Measurements from ENCODE around the gene FARP2. TPM values are rescaled to one million over a fixed set of nuclear protein-coding genes. Genes with fewer than 3 reads are reported as not detected.

Gene FARP2
- total and polyA plus RNA-seq, 4 donors = 37.5 to 67.3 (median 52.1) TPM

- Histone ChIP-seq H3K9me3 (ENCODE audit: control insufficient read depth, insufficient read depth, low read length) (no peaks in the 10 kb centered on the region), H3K27me3 (ENCODE audit: control insufficient read depth, insufficient read depth, low read length) (no peaks in the 10 kb centered on the region), H3K27ac (ENCODE audit: low read depth, low read length) (no peak overlapping the region), H3K4me1 (ENCODE audit: control insufficient read depth, insufficient read depth, low read length) (no peaks in the 10 kb centered on the region), H3K36me3 (ENCODE audit: control insufficient read depth, insufficient read depth, low read length) (peaks cover 14% of the 10 kb centered on the region), H3K4me3 (ENCODE audit: low read depth, low read length) (no peak overlapping the region)
- no peak for DNase-seq (ENCODE audit: low read depth in 4 of 6, low spot score in 6 of 6)
- WGBS (ENCODE audit: insufficient coverage) = 100% methylated on average over 1 of the region's 3 CpGs
Measured at GRCh38 chr2:241475267-241475666, 119.2 kb downstream of the FARP2 start.

GRCh38 chr2:241478166-241478565 lies 122.1 kb downstream of the FARP2 start:
- 95% methylated on average over 8 of the region's 8 CpGs for WGBS (ENCODE audit: insufficient coverage)
- no peak for DNase-seq (ENCODE audit: low read depth in 4 of 6, low spot score in 6 of 6)
- H3K9me3 ChIP-seq (ENCODE audit: control insufficient read depth, insufficient read depth, low read length) = no peaks in the 10 kb centered on the region

GRCh38 chr2:241479026-241479898 lies 123.2 kb downstream of the FARP2 start:
- DNase-seq (ENCODE audit: low read depth in 4 of 6, low spot score in 6 of 6) = no peak
- H3K4me3 ChIP-seq (ENCODE audit: low read depth, low read length) = no peak overlapping the region
- H3K4me1 ChIP-seq (ENCODE audit: control insufficient read depth, insufficient read depth, low read length) = no peaks in the 10 kb centered on the region
- no peak overlapping the region for H3K27ac ChIP-seq (ENCODE audit: low read depth, low read length)
- H3K36me3 ChIP-seq (ENCODE audit: control insufficient read depth, insufficient read depth, low read length) = peaks cover 29% of the 10 kb centered on the region
- no peaks in the 10 kb centered on the region for H3K27me3 ChIP-seq (ENCODE audit: control insufficient read depth, insufficient read depth, low read length)
- WGBS (ENCODE audit: insufficient coverage) = 90% methylated on average over 16 of the region's 18 CpGs
- H3K9me3 ChIP-seq (ENCODE audit: control insufficient read depth, insufficient read depth, low read length) = no peaks in the 10 kb centered on the region

More at GRCh38 chr2:241478166-241478565, 122.1 kb downstream of the FARP2 start:
- no peaks in the 10 kb centered on the region for H3K27me3 ChIP-seq (ENCODE audit: control insufficient read depth, insufficient read depth, low read length)
- peaks cover 20% of the 10 kb centered on the region for H3K36me3 ChIP-seq (ENCODE audit: control insufficient read depth, insufficient read depth, low read length)
- H3K4me3 ChIP-seq (ENCODE audit: low read depth, low read length) = no peak overlapping the region
- H3K27ac ChIP-seq (ENCODE audit: low read depth, low read length) = no peak overlapping the region
- no peaks in the 10 kb centered on the region for H3K4me1 ChIP-seq (ENCODE audit: control insufficient read depth, insufficient read depth, low read length)

GRCh38 chr2:241481687-241482086 lies 125.6 kb downstream of the FARP2 start:
- H3K27ac ChIP-seq (ENCODE audit: low read depth, low read length) = no peak overlapping the region
- 88% methylated on average over 1 of the region's 1 CpG for WGBS (ENCODE audit: insufficient coverage)
- H3K4me1 ChIP-seq (ENCODE audit: control insufficient read depth, insufficient read depth, low read length) = no peaks in the 10 kb centered on the region
- no peak for DNase-seq (ENCODE audit: low read depth in 4 of 6, low spot score in 6 of 6)
- H3K4me3 ChIP-seq (ENCODE audit: low read depth, low read length) = no peak overlapping the region
- no peaks in the 10 kb centered on the region for H3K27me3 ChIP-seq (ENCODE audit: control insufficient read depth, insufficient read depth, low read length)
- no peaks in the 10 kb centered on the region for H3K9me3 ChIP-seq (ENCODE audit: control insufficient read depth, insufficient read depth, low read length)
- H3K36me3 ChIP-seq (ENCODE audit: control insufficient read depth, insufficient read depth, low read length) = peaks cover 48% of the 10 kb centered on the region

- Histone ChIP-seq H3K4me3 (ENCODE audit: low read depth, low read length) (no peak overlapping the region), H3K4me1 (ENCODE audit: control insufficient read depth, insufficient read depth, low read length) (no peaks in the 10 kb centered on the region), H3K9me3 (ENCODE audit: control insufficient read depth, insufficient read depth, low read length) (no peaks in the 10 kb centered on the region), H3K27me3 (ENCODE audit: control insufficient read depth, insufficient read depth, low read length) (no peaks in the 10 kb centered on the region), H3K27ac (ENCODE audit: low read depth, low read length) (no peak overlapping the region), H3K36me3 (ENCODE audit: control insufficient read depth, insufficient read depth, low read length) (peaks cover 51% of the 10 kb centered on the region)
- DNase-seq (ENCODE audit: low read depth in 4 of 6, low spot score in 6 of 6) = no peak
- 83% methylated on average over 13 of the region's 20 CpGs for WGBS (ENCODE audit: insufficient coverage)
Measured at GRCh38 chr2:241482126-241482955, 126.3 kb downstream of the FARP2 start.

GRCh38 chr2:241483305-241483704 lies 127.2 kb downstream of the FARP2 start:
- H3K4me3 ChIP-seq (ENCODE audit: low read depth, low read length) = no peak overlapping the region
- peaks cover 47% of the 10 kb centered on the region for H3K36me3 ChIP-seq (ENCODE audit: control insufficient read depth, insufficient read depth, low read length)
- H3K27ac ChIP-seq (ENCODE audit: low read depth, low read length) = no peak overlapping the region
- no peaks in the 10 kb centered on the region for H3K4me1 ChIP-seq (ENCODE audit: control insufficient read depth, insufficient read depth, low read length)
- H3K9me3 ChIP-seq (ENCODE audit: control insufficient read depth, insufficient read depth, low read length) = no peaks in the 10 kb centered on the region
- DNase-seq (ENCODE audit: low read depth in 4 of 6, low spot score in 6 of 6) = no peak
- WGBS (ENCODE audit: insufficient coverage) = 81% methylated on average over 5 of the region's 9 CpGs
- no peaks in the 10 kb centered on the region for H3K27me3 ChIP-seq (ENCODE audit: control insufficient read depth, insufficient read depth, low read length)

- Histone ChIP-seq H3K27ac (ENCODE audit: low read depth, low read length) (no peak overlapping the region), H3K36me3 (ENCODE audit: control insufficient read depth, insufficient read depth, low read length) (peaks cover 46% of the 10 kb centered on the region), H3K4me1 (ENCODE audit: control insufficient read depth, insufficient read depth, low read length) (no peaks in the 10 kb centered on the region), H3K27me3 (ENCODE audit: control insufficient read depth, insufficient read depth, low read length) (no peaks in the 10 kb centered on the region), H3K4me3 (ENCODE audit: low read depth, low read length) (no peak overlapping the region), H3K9me3 (ENCODE audit: control insufficient read depth, insufficient read depth, low read length) (no peaks in the 10 kb centered on the region)
- WGBS (ENCODE audit: insufficient coverage) = 92% methylated on average over 1 of the region's 1 CpG
- DNase-seq (ENCODE audit: low read depth in 4 of 6, low spot score in 6 of 6) = no peak
Measured at GRCh38 chr2:241485172-241485911, 129.3 kb downstream of the FARP2 start.

GRCh38 chr2:241489088-241489487 lies 133.0 kb downstream of the FARP2 start:
- no peak overlapping the region for H3K4me3 ChIP-seq (ENCODE audit: low read depth, low read length)
- peaks cover 69% of the 10 kb centered on the region for H3K36me3 ChIP-seq (ENCODE audit: control insufficient read depth, insufficient read depth, low read length)
- no peak overlapping the region for H3K27ac ChIP-seq (ENCODE audit: low read depth, low read length)
- no CpG with 5 or more reads among the region's 3 CpGs for WGBS (ENCODE audit: insufficient coverage)
- H3K9me3 ChIP-seq (ENCODE audit: control insufficient read depth, insufficient read depth, low read length) = no peaks in the 10 kb centered on the region
- H3K27me3 ChIP-seq (ENCODE audit: control insufficient read depth, insufficient read depth, low read length) = no peaks in the 10 kb centered on the region
- no peak for DNase-seq (ENCODE audit: low read depth in 4 of 6, low spot score in 6 of 6)
- no peaks in the 10 kb centered on the region for H3K4me1 ChIP-seq (ENCODE audit: control insufficient read depth, insufficient read depth, low read length)
